Upper lobe of left lung (tissue), 4 donors: Measurements from ENCODE around the gene ZNF212.

Source experiments
- EP300 ChIP-seq, 4 donors: sonication (generic); formaldehyde crosslinking; IDR thresholded peaks; one replicate each; pipeline ENCODE4 v1.5.1; 2017; ENCODE audit warnings: antibody characterized with exemption in 4 of 4, control low read depth in 2 of 4
- POLR2A ChIP-seq, 4 donors: fragments of 450-650 bp; IDR thresholded peaks; one replicate each; pipeline ENCODE4 v1.5.1; 2016 to 2017; ENCODE audit warnings: antibody characterized with exemption in 4 of 4, mild to moderate bottlenecking in 2 of 4
- POLR2AphosphoS5 ChIP-seq, 2 donors: sonication (generic); formaldehyde crosslinking; IDR thresholded peaks; one replicate each; pipeline ENCODE4 v1.5.1; 2017; ENCODE audit warnings: antibody characterized with exemption in 2 of 2
- TF ChIP-seq, protein P1 (sequence below), 6 experiments: fragments of 450-650 bp in 4 of 6; fragments of 200-600 bp in 2 of 6; sonication (generic) in 2 of 6; IDR thresholded peaks; one replicate each; pipeline ENCODE4 v1.5.1; 2016 to 2019; ENCODE audit warnings: antibody characterized with exemption in 6 of 6

- TF ChIP-seq POLR2AphosphoS5 (IDR thresholded peaks at IDR 0.05) (no peak), POLR2A (IDR thresholded peaks at IDR 0.05) (no peak), EP300 (IDR thresholded peaks at IDR 0.05) (no peak)
- TF ChIP-seq, protein P1, sequence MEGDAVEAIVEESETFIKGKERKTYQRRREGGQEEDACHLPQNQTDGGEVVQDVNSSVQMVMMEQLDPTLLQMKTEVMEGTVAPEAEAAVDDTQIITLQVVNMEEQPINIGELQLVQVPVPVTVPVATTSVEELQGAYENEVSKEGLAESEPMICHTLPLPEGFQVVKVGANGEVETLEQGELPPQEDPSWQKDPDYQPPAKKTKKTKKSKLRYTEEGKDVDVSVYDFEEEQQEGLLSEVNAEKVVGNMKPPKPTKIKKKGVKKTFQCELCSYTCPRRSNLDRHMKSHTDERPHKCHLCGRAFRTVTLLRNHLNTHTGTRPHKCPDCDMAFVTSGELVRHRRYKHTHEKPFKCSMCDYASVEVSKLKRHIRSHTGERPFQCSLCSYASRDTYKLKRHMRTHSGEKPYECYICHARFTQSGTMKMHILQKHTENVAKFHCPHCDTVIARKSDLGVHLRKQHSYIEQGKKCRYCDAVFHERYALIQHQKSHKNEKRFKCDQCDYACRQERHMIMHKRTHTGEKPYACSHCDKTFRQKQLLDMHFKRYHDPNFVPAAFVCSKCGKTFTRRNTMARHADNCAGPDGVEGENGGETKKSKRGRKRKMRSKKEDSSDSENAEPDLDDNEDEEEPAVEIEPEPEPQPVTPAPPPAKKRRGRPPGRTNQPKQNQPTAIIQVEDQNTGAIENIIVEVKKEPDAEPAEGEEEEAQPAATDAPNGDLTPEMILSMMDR (IDR thresholded peaks at IDR 0.05): no peak
These were observed 41.2 kb upstream of the ZNF212 start for GRCh38 chr7:149198161-149198816.
